Sigmoid colon (tissue), 4 donors: ENCODE data around the gene SLC17A9.

Source experiments
- CTCF ChIP-seq, 4 experiments: fragments of 450-650 bp in 3 of 4; fragments of 200-600 bp in 1 of 4; IDR thresholded peaks; one replicate each; pipeline ENCODE4 v1.5.1; 2016 to 2019; ENCODE audit warnings: antibody characterized with exemption in 4 of 4, mild to moderate bottlenecking in 3 of 4, moderate library complexity in 2 of 4
- EP300 ChIP-seq, 4 donors: sonication (generic); formaldehyde crosslinking; IDR thresholded peaks; one replicate each; pipeline ENCODE4 v1.6.1; 2017; ENCODE audit warnings: antibody characterized with exemption in 4 of 4
- POLR2A ChIP-seq, 2 donors: fragments of 450-650 bp; IDR thresholded peaks; one replicate each; pipeline ENCODE4 v1.6.1; 2016; ENCODE audit warnings: antibody characterized with exemption in 2 of 2, mild to moderate bottlenecking in 2 of 2, moderate library complexity in 2 of 2

- no peak for TF ChIP-seq CTCF (IDR thresholded peaks at IDR 0.05)
- no peak for TF ChIP-seq POLR2A (IDR thresholded peaks at IDR 0.05)
- TF ChIP-seq EP300 (IDR thresholded peaks at IDR 0.05), result no peak
These were observed 6.0 kb downstream of the SLC17A9 start for GRCh38 chr20:62958388-62959100.
